Gastrocnemius medialis (tissue), 4 donors: ENCODE measurements around the gene LAMTOR5. TPM values are rescaled to one million over a fixed set of nuclear protein-coding genes. Genes with fewer than 3 reads are reported as not detected.

Source experiments
- ATAC-seq, 2 donors: fragments of 150-250 bp; one replicate each; pipeline ENCODE4 v1.9.1; 2016
- DNase-seq, 2 donors: peaks; one replicate each; pipeline ENCODE4 v3.0.0-alpha.2; 2019
- H3K27ac ChIP-seq, 4 donors: fragments of 200-600 bp; sonication (generic); 1 replicate in 1 of 4; 2 replicates in 3 of 4; pipeline ENCODE4 v1.5.1; 2016 to 2018; ENCODE audit warnings: mild to moderate bottlenecking in 2 of 4, moderate library complexity in 1 of 4
- H3K27me3 ChIP-seq, 3 donors: fragments of 200-600 bp; sonication (generic) in 2 of 3; 1 replicate in 1 of 3; 2 replicates in 2 of 3; pipeline versions ENCODE4 v1.5.1 to v1.6.0; 2016 to 2019; ENCODE audit warnings: mild to moderate bottlenecking in 1 of 3, moderate library complexity in 1 of 3
- H3K36me3 ChIP-seq, 2 donors: fragments of 200-600 bp; sonication (generic) in 1 of 2; one replicate each; pipeline ENCODE4 v1.5.1; 2017 to 2018
- H3K4me1 ChIP-seq, 2 donors: fragments of 200-600 bp; sonication (generic) in 1 of 2; one replicate each; pipeline ENCODE4 v1.5.1; 2016 to 2017; ENCODE audit warnings: mild to moderate bottlenecking in 2 of 2
- H3K4me3 ChIP-seq, 4 donors: fragments of 200-600 bp; sonication (generic) in 3 of 4; 1 replicate in 1 of 4; 2 replicates in 3 of 4; pipeline ENCODE4 v1.5.1; 2016 to 2019; ENCODE audit warnings: mild to moderate bottlenecking in 2 of 4
- H3K9me3 ChIP-seq, 3 donors: fragments of 200-600 bp; sonication (generic) in 2 of 3; 1 replicate in 1 of 3; 2 replicates in 2 of 3; pipeline ENCODE4 v1.5.1; 2016 to 2019
- CTCF ChIP-seq, 5 experiments: fragments of 450-650 bp in 3 of 5; fragments of 200-600 bp in 2 of 5; sonication (generic) in 2 of 5; IDR thresholded peaks in 4 of 5; conservative IDR thresholded peaks in 1 of 5; 1 replicate in 4 of 5; 2 replicates in 1 of 5; pipeline ENCODE4 v1.5.1; 2016 to 2019; ENCODE audit warnings: antibody characterized with exemption in 5 of 5, mild to moderate bottlenecking in 3 of 5, moderate library complexity in 3 of 5
- POLR2A ChIP-seq, 2 donors: fragments of 450-650 bp; IDR thresholded peaks; one replicate each; pipeline ENCODE4 v1.6.1; 2017; ENCODE audit warnings: antibody characterized with exemption in 2 of 2, mild to moderate bottlenecking in 2 of 2, moderate library complexity in 2 of 2
- in situ Hi-C, 4 donors: fragments of 200-750 bp; cut with MboI; loops; one replicate each; pipeline versions ENCODE4 v1.15.0 to v1.8.0; 2017; ENCODE audit warnings: low sequenced_read_pairs in 4 of 4
- intact Hi-C: fragments of 100-400 bp; cut with DNase I; formaldehyde crosslinking; loops from one replicate; pipeline ENCODE4 v1.15.1; 2023; ENCODE audit warnings: low total_unique reads
- total RNA-seq, 4 donors: library from RNA; depleted of rRNA; stranded (reverse); fragments of >200 nt; gene quantifications; one replicate each; pipeline versions ENCODE4 v1.1.0 to v1.2.3, GENCODE V29; 2016

LAMTOR5 gene
- total RNA-seq, 4 donors from 2014 or later: 116 to 203 (median 153) TPM

DNA sequence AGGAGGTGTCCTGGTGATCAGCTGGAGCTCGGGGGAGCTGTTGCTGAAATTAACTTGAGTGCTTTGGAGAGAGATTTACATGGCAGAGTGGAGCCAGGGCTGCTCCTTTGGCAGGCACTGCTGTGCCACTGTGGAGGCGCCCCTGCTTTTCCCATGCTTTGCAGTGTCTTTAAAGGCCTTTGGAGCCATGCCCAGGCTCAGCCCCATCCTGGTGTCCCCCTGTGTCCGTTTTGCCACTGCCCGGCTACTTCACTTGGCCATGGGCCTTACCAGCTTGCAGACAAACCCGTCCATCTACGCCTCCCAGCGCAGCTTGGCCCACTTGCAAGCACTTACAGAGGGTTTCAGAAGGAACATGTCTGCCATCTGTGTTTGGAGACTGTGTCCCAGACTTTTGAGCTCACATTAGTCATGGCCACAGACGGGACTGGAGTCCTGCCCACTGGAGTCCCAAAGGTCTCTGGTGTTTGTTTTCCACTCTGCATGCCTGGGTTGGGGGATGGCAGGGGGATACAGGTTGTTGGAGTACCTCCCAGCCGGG is 18.2 kb upstream of the LAMTOR5 start:
- Histone ChIP-seq H3K4me3 (no peak overlapping the region), H3K36me3 (no peaks in the 10 kb centered on the region), H3K4me1 (peaks cover 0 to 7% of the 10 kb centered on the region in 2 donors), H3K9me3 (no peaks in the 10 kb centered on the region), H3K27ac (peak overlapping the region; percentile 35 to 64 (median 54)), H3K27me3 (no peaks in the 10 kb centered on the region)
- DNase-seq (peak; percentile 66 to 86), ATAC-seq (peak; percentile 69 to 72)
- TF ChIP-seq POLR2A (IDR thresholded peaks at IDR 0.05) (no peak), CTCF (IDR thresholded peaks at IDR 0.05 in 4 of 5, conservative IDR thresholded peaks at IDR 0.05 in 1 of 5) (no peak)
- intact Hi-C loops (no loop called here), in situ Hi-C loops (no loop called here)

DNA sequence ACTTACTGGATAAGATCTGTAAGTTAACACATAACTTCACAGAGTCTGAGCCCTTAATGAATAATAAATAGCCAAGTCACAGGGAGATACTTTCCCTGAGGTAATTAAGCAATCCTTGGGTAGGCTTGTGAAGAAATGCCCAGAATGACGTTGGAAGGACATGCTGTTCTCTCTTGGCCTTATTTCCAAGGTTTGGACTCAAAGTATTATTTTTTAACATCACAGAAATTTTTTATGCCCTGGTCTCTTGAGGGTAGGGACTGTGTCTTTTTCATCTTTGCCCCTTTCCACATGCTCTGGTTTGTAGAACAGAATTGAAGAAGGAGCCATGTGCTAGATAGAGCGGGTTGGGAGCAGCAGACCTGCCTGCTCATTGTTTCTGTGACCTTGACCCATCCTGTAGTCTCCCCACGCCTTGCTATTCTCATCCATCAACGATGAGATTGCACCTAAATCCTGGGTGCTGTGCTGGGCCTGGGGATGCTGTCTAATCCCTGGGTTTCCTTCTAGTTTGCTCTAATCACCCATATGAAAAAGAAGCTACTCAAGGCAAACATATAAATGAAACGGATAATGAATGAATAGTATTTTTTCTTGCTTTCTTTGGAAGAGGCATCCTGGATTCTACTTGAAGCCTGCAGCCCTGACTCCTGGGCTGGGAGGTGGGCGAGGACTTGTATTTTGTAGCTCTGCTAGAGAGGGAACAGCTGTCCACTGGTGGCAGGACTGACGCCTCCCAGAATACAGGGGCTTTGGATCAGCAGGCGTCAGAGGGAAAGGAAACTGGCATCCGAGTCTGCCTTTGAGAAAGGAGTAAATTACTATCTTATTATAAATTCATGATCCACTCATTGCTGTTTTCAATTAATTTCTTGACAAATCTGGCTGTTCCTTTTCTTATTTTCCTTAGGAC is 17.5 kb upstream of the LAMTOR5 start:
- in situ Hi-C loops: no loop called here
- no peak overlapping the region for H3K4me3 ChIP-seq
- peaks cover 0 to 7% of the 10 kb centered on the region in 2 donors for H3K4me1 ChIP-seq
- no peaks in the 10 kb centered on the region for H3K9me3 ChIP-seq
- intact Hi-C loops: no loop called here
- ATAC-seq (peak; percentile 73 to 77), DNase-seq (no peak)
- peak overlapping the region; percentile 35 to 64 (median 54) for H3K27ac ChIP-seq
- no peaks in the 10 kb centered on the region for H3K36me3 ChIP-seq
- no peaks in the 10 kb centered on the region for H3K27me3 ChIP-seq
- TF ChIP-seq CTCF (IDR thresholded peaks at IDR 0.05 in 4 of 5, conservative IDR thresholded peaks at IDR 0.05 in 1 of 5) (no peak), POLR2A (IDR thresholded peaks at IDR 0.05) (peak in 1 of 2 donors; percentile 22)

GRCh38 chr1:110420874-110421793 is 13.6 kb upstream of the LAMTOR5 start:
- Histone ChIP-seq H3K27me3 (no peaks in the 10 kb centered on the region), H3K4me3 (no peak overlapping the region), H3K27ac (peak overlapping the region in 3 of 4 donors; percentile 4 to 45 (median 24)), H3K4me1 (peaks cover 0 to 7% of the 10 kb centered on the region in 2 donors), H3K36me3 (no peaks in the 10 kb centered on the region), H3K9me3 (no peaks in the 10 kb centered on the region)
- intact Hi-C loops (no loop called here), in situ Hi-C loops (no loop called here)
- DNase-seq (peak; percentile 24 to 65), ATAC-seq (peak; percentile 34 to 53)
- TF ChIP-seq POLR2A (IDR thresholded peaks at IDR 0.05): no peak
- no peak for TF ChIP-seq CTCF (IDR thresholded peaks at IDR 0.05 in 4 of 5, conservative IDR thresholded peaks at IDR 0.05 in 1 of 5)

- Histone ChIP-seq H3K9me3 (no peaks in the 10 kb centered on the region), H3K27me3 (no peaks in the 10 kb centered on the region), H3K4me1 (peaks cover 0 to 5% of the 10 kb centered on the region in 2 donors), H3K4me3 (no peak overlapping the region), H3K36me3 (no peaks in the 10 kb centered on the region), H3K27ac (peak overlapping the region in 2 of 4 donors; percentile 3 to 16)
- no peak for DNase-seq
- intact Hi-C loops (no loop called here), in situ Hi-C loops (no loop called here)
- no peak for ATAC-seq
- TF ChIP-seq POLR2A (IDR thresholded peaks at IDR 0.05) (no peak), CTCF (IDR thresholded peaks at IDR 0.05 in 4 of 5, conservative IDR thresholded peaks at IDR 0.05 in 1 of 5) (no peak)
Measured at GRCh38 chr1:110420023-110420662, 12.6 kb upstream of the LAMTOR5 start.
